Measurements from ENCODE around the gene ABCA7.

ABCA7 gene

DNA sequence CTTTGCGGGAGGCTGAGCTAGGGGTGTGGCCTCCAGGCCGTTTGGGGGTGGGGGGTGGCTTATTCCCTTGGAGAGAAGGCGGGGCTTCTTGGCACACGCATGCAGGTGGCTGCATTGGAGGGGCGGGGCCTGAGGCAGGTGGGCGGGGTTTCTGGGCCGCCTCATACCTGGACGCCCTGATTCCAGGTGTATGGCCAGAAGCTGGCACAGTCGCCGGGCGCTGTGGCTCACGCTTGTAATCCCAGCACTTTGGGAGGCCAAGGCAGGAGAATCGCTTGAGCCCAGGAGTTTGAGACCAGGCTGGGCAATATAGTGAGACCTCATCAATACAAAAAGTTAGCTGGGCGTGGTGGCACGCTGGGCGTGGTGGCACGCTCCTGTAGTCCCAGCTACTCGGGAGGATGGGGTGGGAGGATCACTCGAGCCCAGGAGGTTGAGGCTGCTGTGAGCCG lies 7.8 kb downstream of the ABCA7 start:
- intact Hi-C loops (cut with DNase I; ENCODE audit: low total_unique reads): no loop called here
- H3K36me3 ChIP-seq: no peaks in the 10 kb centered on the region
- no peak overlapping the region for H3K4me3 ChIP-seq
- TF ChIP-seq, protein P1, sequence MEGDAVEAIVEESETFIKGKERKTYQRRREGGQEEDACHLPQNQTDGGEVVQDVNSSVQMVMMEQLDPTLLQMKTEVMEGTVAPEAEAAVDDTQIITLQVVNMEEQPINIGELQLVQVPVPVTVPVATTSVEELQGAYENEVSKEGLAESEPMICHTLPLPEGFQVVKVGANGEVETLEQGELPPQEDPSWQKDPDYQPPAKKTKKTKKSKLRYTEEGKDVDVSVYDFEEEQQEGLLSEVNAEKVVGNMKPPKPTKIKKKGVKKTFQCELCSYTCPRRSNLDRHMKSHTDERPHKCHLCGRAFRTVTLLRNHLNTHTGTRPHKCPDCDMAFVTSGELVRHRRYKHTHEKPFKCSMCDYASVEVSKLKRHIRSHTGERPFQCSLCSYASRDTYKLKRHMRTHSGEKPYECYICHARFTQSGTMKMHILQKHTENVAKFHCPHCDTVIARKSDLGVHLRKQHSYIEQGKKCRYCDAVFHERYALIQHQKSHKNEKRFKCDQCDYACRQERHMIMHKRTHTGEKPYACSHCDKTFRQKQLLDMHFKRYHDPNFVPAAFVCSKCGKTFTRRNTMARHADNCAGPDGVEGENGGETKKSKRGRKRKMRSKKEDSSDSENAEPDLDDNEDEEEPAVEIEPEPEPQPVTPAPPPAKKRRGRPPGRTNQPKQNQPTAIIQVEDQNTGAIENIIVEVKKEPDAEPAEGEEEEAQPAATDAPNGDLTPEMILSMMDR (IDR thresholded peaks at IDR 0.05): no peak
- DNase-seq: no peak
- peaks cover 0 to 5% (median 1%) of the 10 kb centered on the region in 4 donors for H3K4me1 ChIP-seq
- no peaks in the 10 kb centered on the region for H3K9me3 ChIP-seq
- H3K27me3 ChIP-seq: peaks cover 0 to 12% of the 10 kb centered on the region in 2 donors
- H3K27ac ChIP-seq: no peak overlapping the region

- H3K4me3 ChIP-seq: no peak overlapping the region
- H3K9me3 ChIP-seq: no peaks in the 10 kb centered on the region
- peaks cover 0 to 2% of the 10 kb centered on the region in 2 donors for H3K27me3 ChIP-seq
- intact Hi-C loops (cut with DNase I; ENCODE audit: low total_unique reads): no loop called here
- no peak overlapping the region for H3K27ac ChIP-seq
- TF ChIP-seq, protein P1 (IDR thresholded peaks at IDR 0.05): no peak
- no peaks in the 10 kb centered on the region for H3K36me3 ChIP-seq
- DNase-seq: no peak
- H3K4me1 ChIP-seq: no peaks in the 10 kb centered on the region
Measured at GRCh38 chr19:1049106-1049505, 9.2 kb downstream of the ABCA7 start.

- H3K27me3 ChIP-seq: no peaks in the 10 kb centered on the region
- intact Hi-C loops (cut with DNase I; ENCODE audit: low total_unique reads): no loop called here
- H3K36me3 ChIP-seq: no peaks in the 10 kb centered on the region
- TF ChIP-seq, protein P1 (IDR thresholded peaks at IDR 0.05): no peak
- no peak for DNase-seq
- H3K27ac ChIP-seq: no peak overlapping the region
- no peaks in the 10 kb centered on the region for H3K4me1 ChIP-seq
- H3K4me3 ChIP-seq: no peak overlapping the region
- H3K9me3 ChIP-seq: no peaks in the 10 kb centered on the region
Measured at GRCh38 chr19:1049800-1050199, 9.9 kb downstream of the ABCA7 start.

DNA sequence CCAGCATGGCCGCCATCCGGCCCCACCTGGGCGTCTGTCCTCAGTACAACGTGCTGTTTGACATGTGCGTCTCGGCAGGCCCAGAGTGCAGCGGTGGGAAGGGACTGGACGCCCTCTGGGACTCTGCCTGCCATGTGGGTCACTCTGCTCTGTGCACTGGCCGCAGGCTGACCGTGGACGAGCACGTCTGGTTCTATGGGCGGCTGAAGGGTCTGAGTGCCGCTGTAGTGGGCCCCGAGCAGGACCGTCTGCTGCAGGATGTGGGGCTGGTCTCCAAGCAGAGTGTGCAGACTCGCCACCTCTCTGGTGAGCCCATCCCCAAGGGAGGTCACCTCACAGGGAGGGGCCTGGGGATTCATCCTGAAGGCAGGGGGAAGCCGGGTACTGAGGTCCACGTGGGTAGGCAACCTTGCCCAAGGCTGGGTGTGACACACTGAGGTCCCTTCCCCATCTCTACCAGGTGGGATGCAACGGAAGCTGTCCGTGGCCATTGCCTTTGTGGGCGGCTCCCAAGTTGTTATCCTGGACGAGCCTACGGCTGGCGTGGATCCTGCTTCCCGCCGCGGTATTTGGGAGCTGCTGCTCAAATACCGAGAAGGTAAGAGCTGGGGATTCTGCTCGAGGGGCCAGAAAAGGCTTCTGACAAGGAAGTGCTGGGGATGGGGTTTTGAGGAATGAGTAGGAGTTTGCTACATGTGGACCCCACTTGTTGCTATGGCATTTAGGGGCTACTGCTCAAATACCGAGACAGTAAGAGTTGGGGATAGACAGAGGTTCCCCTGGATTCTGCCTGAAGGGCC lies 11.3 kb downstream of the ABCA7 start:
- no peaks in the 10 kb centered on the region for H3K27me3 ChIP-seq
- TF ChIP-seq, protein P1 (IDR thresholded peaks at IDR 0.05): no peak
- intact Hi-C loops (cut with DNase I; ENCODE audit: low total_unique reads): no loop called here
- H3K4me3 ChIP-seq: no peak overlapping the region
- no peak overlapping the region for H3K27ac ChIP-seq
- peaks cover 0 to 7% (median 0%) of the 10 kb centered on the region in 3 donors for H3K36me3 ChIP-seq
- H3K9me3 ChIP-seq: peaks cover 0 to 8% (median 6%) of the 10 kb centered on the region in 3 donors
- no peak for DNase-seq
- no peaks in the 10 kb centered on the region for H3K4me1 ChIP-seq

DNA sequence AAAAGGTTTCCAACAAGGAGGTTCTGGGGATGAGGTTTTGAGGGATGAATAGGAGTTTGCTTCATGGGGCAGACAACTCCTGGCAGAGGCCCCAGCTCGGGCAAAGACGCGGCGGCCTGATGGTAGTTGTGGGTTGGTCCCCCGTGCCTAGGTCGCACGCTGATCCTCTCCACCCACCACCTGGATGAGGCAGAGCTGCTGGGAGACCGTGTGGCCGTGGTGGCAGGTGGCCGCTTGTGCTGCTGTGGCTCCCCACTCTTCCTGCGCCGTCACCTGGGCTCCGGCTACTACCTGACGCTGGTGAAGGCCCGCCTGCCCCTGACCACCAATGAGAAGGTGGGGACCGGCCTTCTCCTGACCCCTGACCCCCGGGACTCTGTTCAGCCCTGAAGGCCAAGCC lies 11.9 kb downstream of the ABCA7 start:
- Histone ChIP-seq H3K36me3 (peaks cover 1 to 13% (median 4%) of the 10 kb centered on the region in 3 donors), H3K27ac (no peak overlapping the region), H3K4me1 (no peaks in the 10 kb centered on the region), H3K27me3 (no peaks in the 10 kb centered on the region), H3K9me3 (peaks cover 0 to 14% (median 12%) of the 10 kb centered on the region in 3 donors), H3K4me3 (no peak overlapping the region)
- no peak for DNase-seq
- TF ChIP-seq, protein P1 (IDR thresholded peaks at IDR 0.05): no peak
- intact Hi-C loops (cut with DNase I; ENCODE audit: low total_unique reads): no loop called here

Measured in tibial artery (tissue), 4 donors.